SK-MEL-5 (cell line): Measurements from ENCODE around the gene SLIT3. TPM values are rescaled to one million over a fixed set of nuclear protein-coding genes. Genes with fewer than 3 reads are reported as not detected.

Experiments
- DNase-seq: peaks from one replicate; pipeline ENCODE4 v3.0.0-alpha.2; 2016; ENCODE audit warnings: low read depth, low spot score
- in situ Hi-C: cut with HindIII; loops from 2 replicates; pipeline ENCODE4 v1.10.0; 2016; ENCODE audit warnings: low sequenced_read_pairs, high pct_unique_total_duplicates, low pct_unique_long_range_greater_than_20kb
- total RNA-seq: library from RNA; depleted of rRNA; stranded (reverse); fragments of >200 nt; shearing (Covaris generic); gene quantifications from 2 replicates; pipeline ENCODE4 v1.2.3, GENCODE V29; 2014

SLIT3 gene
- total RNA-seq, 1 experiment from 2014 or later, result 0.63 TPM

GRCh38 chr5:168829922-168830417 lies 471.0 kb downstream of the SLIT3 start:
- in situ Hi-C loops, result no loop called here
- no peak for DNase-seq

- in situ Hi-C loops, result no loop called here
- DNase-seq, result no peak
Measured at GRCh38 chr5:168829044-168829443, 471.9 kb downstream of the SLIT3 start.

- DNase-seq, result no peak
- in situ Hi-C loops, result no loop called here
Measured at GRCh38 chr5:168827636-168828035, 473.3 kb downstream of the SLIT3 start.

- DNase-seq, result no peak
- in situ Hi-C loops, result no loop called here
Measured at GRCh38 chr5:168826246-168826725, 474.7 kb downstream of the SLIT3 start.

GRCh38 chr5:168822745-168823281 lies 478.1 kb downstream of the SLIT3 start:
- in situ Hi-C loops, result no loop called here

GRCh38 chr5:168822248-168822744 lies 478.6 kb downstream of the SLIT3 start:
- in situ Hi-C loops, result no loop called here
- DNase-seq, result no peak

More at GRCh38 chr5:168822745-168823281, 478.1 kb downstream of the SLIT3 start:
- no peak for DNase-seq

GRCh38 chr5:168820874-168821273 lies 480.1 kb downstream of the SLIT3 start:
- in situ Hi-C loops, result no loop called here
- no peak for DNase-seq

- in situ Hi-C loops, result no loop called here
- DNase-seq, result no peak
Measured at GRCh38 chr5:168819004-168819621, 481.8 kb downstream of the SLIT3 start.

GRCh38 chr5:168818558-168818957 lies 482.4 kb downstream of the SLIT3 start:
- in situ Hi-C loops, result no loop called here
- DNase-seq, result no peak

GRCh38 chr5:168817591-168817990 lies 483.3 kb downstream of the SLIT3 start:
- in situ Hi-C loops, result no loop called here
- no peak for DNase-seq

GRCh38 chr5:168816661-168817060 lies 484.3 kb downstream of the SLIT3 start:
- in situ Hi-C loops, result no loop called here
- DNase-seq, result no peak

- DNase-seq, result no peak
- in situ Hi-C loops, result no loop called here
Measured at GRCh38 chr5:168813184-168813968, 487.6 kb downstream of the SLIT3 start.

- in situ Hi-C loops, result no loop called here
- DNase-seq, result no peak
Measured at GRCh38 chr5:168810641-168811040, 490.3 kb downstream of the SLIT3 start.

GRCh38 chr5:168809218-168809617 lies 491.7 kb downstream of the SLIT3 start:
- no peak for DNase-seq
- in situ Hi-C loops, result no loop called here

- in situ Hi-C loops, result no loop called here
- no peak for DNase-seq
Measured at GRCh38 chr5:168808051-168808616, 492.8 kb downstream of the SLIT3 start.

GRCh38 chr5:168807287-168807686 lies 493.7 kb downstream of the SLIT3 start:
- in situ Hi-C loops, result no loop called here
- no peak for DNase-seq

- in situ Hi-C loops, result no loop called here
- no peak for DNase-seq
Measured at GRCh38 chr5:168803541-168803940, 497.4 kb downstream of the SLIT3 start.

- DNase-seq, result no peak
- in situ Hi-C loops, result no loop called here
Measured at GRCh38 chr5:168802337-168802736, 498.6 kb downstream of the SLIT3 start.
